Measurements from ENCODE around the gene FES. TPM values are rescaled to one million over a fixed set of nuclear protein-coding genes. Genes with fewer than 3 reads are reported as not detected.

FES gene
- polyA plus RNA-seq, 3 donors, result 140 to 260 (median 157) TPM

DNA sequence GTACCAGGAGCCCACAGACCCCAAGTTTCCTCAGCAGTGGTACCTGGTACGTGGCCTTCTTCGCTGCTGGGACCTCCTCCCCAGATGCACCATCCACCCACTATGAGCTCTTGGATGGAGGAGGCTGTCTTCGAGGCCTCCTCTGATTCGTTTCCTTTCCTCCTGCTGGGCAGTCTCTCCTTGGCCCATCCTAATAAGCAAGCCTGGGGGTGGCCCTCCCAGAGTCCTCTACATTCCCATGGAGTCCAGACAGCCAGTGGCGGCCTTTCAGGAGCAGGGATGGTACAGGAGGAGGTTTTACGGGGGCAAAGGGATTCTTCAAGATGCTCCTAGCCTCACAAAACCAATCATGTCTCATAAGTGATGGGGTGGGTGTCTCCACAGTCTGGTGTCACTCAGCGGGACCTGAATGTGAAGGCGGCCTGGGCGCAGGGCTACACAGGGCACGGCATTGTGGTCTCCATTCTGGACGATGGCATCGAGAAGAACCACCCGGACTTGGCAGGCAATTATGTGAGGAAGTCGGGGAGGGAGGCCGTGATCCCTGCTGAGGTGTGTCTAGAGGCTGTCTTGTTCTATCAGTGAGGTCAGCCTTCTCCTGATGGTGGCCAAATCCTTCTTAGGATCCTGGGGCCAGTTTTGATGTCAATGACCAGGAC lies 7.7 kb upstream of the FES start:
- Mint-ChIP-seq H3K27ac (peak overlapping the region in 2 of 7 donors; percentile 36 to 64), H3K4me1 (peaks cover 26% of the 10 kb centered on the region), H3K27me3 (ENCODE audit: low read depth in 3 of 3) (peaks cover 0 to 2% (median 0%) of the 10 kb centered on the region in 3 donors), H3K4me3 (no peak overlapping the region), H3K36me3 (peaks cover 61 to 76% of the 10 kb centered on the region in 2 donors), H3K9me3 (no peaks in the 10 kb centered on the region)
- WGBS (ENCODE audit: insufficient coverage), result 100% methylated on average over 5 of the region's 15 CpGs
- no peak overlapping the region for H3K4me3 ChIP-seq (replicated peaks in 1 of 3; ENCODE audit: low read depth in 2 of 3, low read length in 3 of 3)
- peaks cover 63 to 65% of the 10 kb centered on the region in 2 donors for H3K36me3 ChIP-seq (replicated peaks in 1 of 2; ENCODE audit: control insufficient read depth in 1 of 2, insufficient read depth in 2 of 2, low read length in 2 of 2)
- H3K9ac ChIP-seq (ENCODE audit: insufficient read depth, low read length, poor library complexity, severe bottlenecking), result no peak overlapping the region
- H2AFZ ChIP-seq (ENCODE audit: insufficient read depth, low read depth, low read length, poor library complexity, severe bottlenecking), result no peak overlapping the region
- no peaks in the 10 kb centered on the region for H3K27me3 ChIP-seq (ENCODE audit: control insufficient read depth in 2 of 2, insufficient read depth in 2 of 2, low read length in 2 of 2)
- H3K4me2 ChIP-seq (replicated peaks; ENCODE audit: extremely low read depth, low read length, poor library complexity, severe bottlenecking), result no peak overlapping the region
- peaks cover 20 to 27% of the 10 kb centered on the region in 2 donors for H3K4me1 ChIP-seq (ENCODE audit: control insufficient read depth in 1 of 2, insufficient read depth in 2 of 2, low read length in 2 of 2)
- peaks cover 64% of the 10 kb centered on the region for H3K79me2 ChIP-seq (ENCODE audit: insufficient read depth, low read length)
- H3K27ac ChIP-seq (ENCODE audit: low read depth in 1 of 2, low read length in 2 of 2), result no peak overlapping the region
- intact Hi-C loops (cut with micrococcal nuclease), result loop anchor here (5.0 to 10.0 kb wide), 2 partner anchors 59 to 62 kb away; no protein-coding TSS in a partner anchor
- no peaks in the 10 kb centered on the region for H3K9me3 ChIP-seq (replicated peaks in 1 of 2; ENCODE audit: control insufficient read depth in 1 of 2, insufficient read depth in 1 of 2, low read length in 2 of 2)
- H4K20me1 ChIP-seq (ENCODE audit: insufficient read depth, low read length), result peaks cover 88% of the 10 kb centered on the region
- DNase-seq, result no peak
- TF ChIP-seq CTCF (IDR thresholded peaks at IDR 0.05), result no peak

- Histone ChIP-seq H3K79me2 (ENCODE audit: insufficient read depth, low read length) (peaks cover 63% of the 10 kb centered on the region), H3K4me3 (replicated peaks in 1 of 3; ENCODE audit: low read depth in 2 of 3, low read length in 3 of 3) (no peak overlapping the region), H3K4me2 (replicated peaks; ENCODE audit: extremely low read depth, low read length, poor library complexity, severe bottlenecking) (no peak overlapping the region), H2AFZ (ENCODE audit: insufficient read depth, low read depth, low read length, poor library complexity, severe bottlenecking) (no peak overlapping the region), H3K4me1 (ENCODE audit: control insufficient read depth in 1 of 2, insufficient read depth in 2 of 2, low read length in 2 of 2) (peaks cover 20 to 22% of the 10 kb centered on the region in 2 donors), H4K20me1 (ENCODE audit: insufficient read depth, low read length) (peaks cover 84% of the 10 kb centered on the region), H3K27ac (ENCODE audit: low read depth in 1 of 2, low read length in 2 of 2) (no peak overlapping the region), H3K36me3 (replicated peaks in 1 of 2; ENCODE audit: control insufficient read depth in 1 of 2, insufficient read depth in 2 of 2, low read length in 2 of 2) (peaks cover 70 to 72% of the 10 kb centered on the region in 2 donors), H3K9ac (ENCODE audit: insufficient read depth, low read length, poor library complexity, severe bottlenecking) (no peak overlapping the region), H3K9me3 (replicated peaks in 1 of 2; ENCODE audit: control insufficient read depth in 1 of 2, insufficient read depth in 1 of 2, low read length in 2 of 2) (no peaks in the 10 kb centered on the region), H3K27me3 (ENCODE audit: control insufficient read depth in 2 of 2, insufficient read depth in 2 of 2, low read length in 2 of 2) (no peaks in the 10 kb centered on the region)
- peaks cover 24% of the 10 kb centered on the region for H3K4me1 Mint-ChIP-seq
- H3K27ac Mint-ChIP-seq, result peak overlapping the region in 2 of 7 donors; percentile 13 to 32
- 90% methylated on average over 10 of the region's 14 CpGs for WGBS (ENCODE audit: insufficient coverage)
- intact Hi-C loops (cut with micrococcal nuclease), result loop anchor here (5.0 to 10.0 kb wide), 2 partner anchors 60 to 63 kb away; no protein-coding TSS in a partner anchor
- peaks cover 64 to 80% of the 10 kb centered on the region in 2 donors for H3K36me3 Mint-ChIP-seq
- no peak overlapping the region for H3K4me3 Mint-ChIP-seq
- H3K27me3 Mint-ChIP-seq (ENCODE audit: low read depth in 3 of 3), result peaks cover 0 to 2% (median 0%) of the 10 kb centered on the region in 3 donors
- H3K9me3 Mint-ChIP-seq, result no peaks in the 10 kb centered on the region
- no peak for TF ChIP-seq CTCF (IDR thresholded peaks at IDR 0.05)
- no peak for DNase-seq
Observed at GRCh38 chr15:90877315-90877714, 7.0 kb upstream of the FES start.
